ENCODE measurements around the gene RASGRP2. TPM values are rescaled to one million over a fixed set of nuclear protein-coding genes. Genes with fewer than 3 reads are reported as not detected.

RASGRP2 gene
- polyA plus RNA-seq, 1 donor (not counting 4 experiments of a cell fraction or from before 2014, with no cell fraction given) = 0.49 TPM

DNA sequence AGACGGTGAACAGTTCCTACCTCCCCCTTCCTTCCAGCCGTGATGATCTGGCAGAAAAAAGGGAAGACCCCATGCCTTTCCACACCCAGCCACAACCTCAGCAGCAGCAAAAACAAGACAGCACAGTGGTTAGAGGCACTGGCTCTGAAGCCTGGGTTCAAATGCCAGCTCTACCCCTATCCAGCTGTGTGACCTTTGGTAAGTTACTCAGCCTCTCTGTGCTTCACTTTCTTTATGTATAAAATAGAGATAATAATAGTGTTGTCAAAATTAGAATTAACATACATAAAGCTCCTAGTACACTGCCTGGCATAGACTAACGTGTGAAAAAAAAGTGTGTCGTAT is 25.2 kb downstream of the RASGRP2 start:
- Histone ChIP-seq H4K20me1 (ENCODE audit: control insufficient read depth, extremely low read depth, insufficient read depth, low read length) (no peaks in the 10 kb centered on the region), H3K4me2 (ENCODE audit: control insufficient read depth, extremely low read depth, insufficient read depth, low read depth, low read length) (no peak overlapping the region), H3K27me3 (ENCODE audit: control insufficient read depth, extremely low read depth, insufficient read depth, low read length) (peaks cover 77% of the 10 kb centered on the region), H3K36me3 (ENCODE audit: control insufficient read depth in 2 of 2, extremely low read depth in 1 of 2, insufficient read depth in 2 of 2, low read length in 2 of 2) (no peaks in the 10 kb centered on the region), H3K4me3 (ENCODE audit: control insufficient read depth in 2 of 3, extremely low read depth in 1 of 3, insufficient read depth in 2 of 3, low read depth in 1 of 3, low read length in 3 of 3) (no peak overlapping the region), H3K9ac (ENCODE audit: control insufficient read depth, extremely low read depth, insufficient read depth, low read length) (no peak overlapping the region), H3K9me1 (ENCODE audit: control insufficient read depth, extremely low read depth, insufficient read depth, low read length) (no peaks in the 10 kb centered on the region), H2AFZ (ENCODE audit: control insufficient read depth, low read length) (no peak overlapping the region), H3K4me1 (ENCODE audit: control insufficient read depth, extremely low read depth, insufficient read depth, low read length) (no peaks in the 10 kb centered on the region), H3K9me3 (ENCODE audit: control insufficient read depth, low read depth, low read length) (no peaks in the 10 kb centered on the region), H3K27ac (ENCODE audit: control insufficient read depth, insufficient read depth, low read length) (no peak overlapping the region), H3K79me2 (ENCODE audit: control insufficient read depth, insufficient read depth, low read length) (no peaks in the 10 kb centered on the region)
- FAIRE-seq (no peak), DNase-seq (ENCODE audit: low read depth, low spot score) (no peak)
- no peak for TF ChIP-seq EZH2 (IDR thresholded peaks at IDR 0.05; ENCODE audit: low read length)
- TF ChIP-seq, protein P1, sequence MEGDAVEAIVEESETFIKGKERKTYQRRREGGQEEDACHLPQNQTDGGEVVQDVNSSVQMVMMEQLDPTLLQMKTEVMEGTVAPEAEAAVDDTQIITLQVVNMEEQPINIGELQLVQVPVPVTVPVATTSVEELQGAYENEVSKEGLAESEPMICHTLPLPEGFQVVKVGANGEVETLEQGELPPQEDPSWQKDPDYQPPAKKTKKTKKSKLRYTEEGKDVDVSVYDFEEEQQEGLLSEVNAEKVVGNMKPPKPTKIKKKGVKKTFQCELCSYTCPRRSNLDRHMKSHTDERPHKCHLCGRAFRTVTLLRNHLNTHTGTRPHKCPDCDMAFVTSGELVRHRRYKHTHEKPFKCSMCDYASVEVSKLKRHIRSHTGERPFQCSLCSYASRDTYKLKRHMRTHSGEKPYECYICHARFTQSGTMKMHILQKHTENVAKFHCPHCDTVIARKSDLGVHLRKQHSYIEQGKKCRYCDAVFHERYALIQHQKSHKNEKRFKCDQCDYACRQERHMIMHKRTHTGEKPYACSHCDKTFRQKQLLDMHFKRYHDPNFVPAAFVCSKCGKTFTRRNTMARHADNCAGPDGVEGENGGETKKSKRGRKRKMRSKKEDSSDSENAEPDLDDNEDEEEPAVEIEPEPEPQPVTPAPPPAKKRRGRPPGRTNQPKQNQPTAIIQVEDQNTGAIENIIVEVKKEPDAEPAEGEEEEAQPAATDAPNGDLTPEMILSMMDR (optimal IDR thresholded peaks at IDR 0.05 in 1 of 3, IDR thresholded peaks at IDR 0.05 in 1 of 3, conservative IDR thresholded peaks at IDR 0.05 in 1 of 3; ENCODE audit: extremely low read depth in 1 of 3, insufficient read depth in 2 of 3, low read length in 3 of 3) = no peak
- dilution Hi-C loops (cut with MboI; ENCODE audit: extremely low pct_ligation_motif_present, low sequenced_read_pairs) = no loop called here

DNA sequence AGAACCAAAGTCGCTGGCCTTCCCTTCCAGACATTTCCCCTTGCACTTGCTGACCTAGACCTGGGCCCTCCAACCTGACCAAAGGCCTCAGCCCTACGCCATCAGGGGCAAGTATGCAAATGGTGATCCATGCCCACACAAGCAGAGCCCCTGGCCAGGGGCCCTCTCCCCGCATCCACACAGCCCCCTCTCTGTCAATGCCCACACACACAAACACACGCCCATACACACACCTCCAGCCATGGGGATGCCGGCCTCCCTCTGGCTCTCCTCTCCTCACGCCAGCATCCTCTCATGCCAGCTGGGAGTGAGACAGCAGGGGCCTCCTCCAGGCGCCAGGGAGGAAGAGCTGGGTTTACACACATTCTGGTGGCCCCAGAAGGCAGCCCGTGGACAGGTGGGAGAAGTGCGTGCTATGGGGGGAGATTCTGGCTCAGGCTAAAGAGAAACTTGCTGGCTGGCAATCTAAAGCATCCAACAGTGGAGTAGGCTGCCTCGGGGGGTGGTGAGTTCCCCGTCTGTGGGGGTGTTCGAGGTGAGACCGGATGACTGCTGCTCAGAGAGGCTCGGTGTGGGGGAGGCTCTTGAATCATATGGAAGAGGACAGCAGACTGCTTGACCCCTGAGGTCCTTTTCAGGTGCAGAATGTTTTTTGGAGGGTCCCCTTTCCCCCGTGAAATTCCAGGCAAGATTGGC is 25.7 kb downstream of the RASGRP2 start:
- DNase-seq (ENCODE audit: low read depth, low spot score) (no peak), FAIRE-seq (no peak)
- no peak for TF ChIP-seq EZH2 (IDR thresholded peaks at IDR 0.05; ENCODE audit: low read length)
- TF ChIP-seq, protein P1 (optimal IDR thresholded peaks at IDR 0.05 in 1 of 3, IDR thresholded peaks at IDR 0.05 in 1 of 3, conservative IDR thresholded peaks at IDR 0.05 in 1 of 3; ENCODE audit: extremely low read depth in 1 of 3, insufficient read depth in 2 of 3, low read length in 3 of 3) = no peak
- no peak overlapping the region for H3K4me3 ChIP-seq (ENCODE audit: control insufficient read depth in 2 of 3, extremely low read depth in 1 of 3, insufficient read depth in 2 of 3, low read depth in 1 of 3, low read length in 3 of 3)
- no peaks in the 10 kb centered on the region for H3K79me2 ChIP-seq (ENCODE audit: control insufficient read depth, insufficient read depth, low read length)
- no peaks in the 10 kb centered on the region for H3K36me3 ChIP-seq (ENCODE audit: control insufficient read depth in 2 of 2, extremely low read depth in 1 of 2, insufficient read depth in 2 of 2, low read length in 2 of 2)
- dilution Hi-C loops (cut with MboI; ENCODE audit: extremely low pct_ligation_motif_present, low sequenced_read_pairs) = no loop called here
- no peaks in the 10 kb centered on the region for H3K9me1 ChIP-seq (ENCODE audit: control insufficient read depth, extremely low read depth, insufficient read depth, low read length)
- H3K27ac ChIP-seq (ENCODE audit: control insufficient read depth, insufficient read depth, low read length) = no peak overlapping the region
- no peak overlapping the region for H3K9ac ChIP-seq (ENCODE audit: control insufficient read depth, extremely low read depth, insufficient read depth, low read length)
- H3K4me2 ChIP-seq (ENCODE audit: control insufficient read depth, extremely low read depth, insufficient read depth, low read depth, low read length) = no peak overlapping the region
- no peaks in the 10 kb centered on the region for H3K9me3 ChIP-seq (ENCODE audit: control insufficient read depth, low read depth, low read length)
- peaks cover 80% of the 10 kb centered on the region for H3K27me3 ChIP-seq (ENCODE audit: control insufficient read depth, extremely low read depth, insufficient read depth, low read length)
- H2AFZ ChIP-seq (ENCODE audit: control insufficient read depth, low read length) = no peak overlapping the region
- H4K20me1 ChIP-seq (ENCODE audit: control insufficient read depth, extremely low read depth, insufficient read depth, low read length) = no peaks in the 10 kb centered on the region
- H3K4me1 ChIP-seq (ENCODE audit: control insufficient read depth, extremely low read depth, insufficient read depth, low read length) = no peaks in the 10 kb centered on the region

All from keratinocyte (primary cell).